Epidermal melanocyte (primary cell): ENCODE results near the gene MLXIPL.
"Not testable (repeated sequence)": the region's sequence is repeated elsewhere in the genome, so short reads cannot be mapped to it uniquely, and the experiment has no call there.

ENCODE experiments used
- DNase-seq: peaks from one replicate; pipeline ENCODE4 v3.0.0; 2011; ENCODE audit warnings: low spot score; ENCODE audit not compliant: insufficient read length

MLXIPL gene

DNA sequence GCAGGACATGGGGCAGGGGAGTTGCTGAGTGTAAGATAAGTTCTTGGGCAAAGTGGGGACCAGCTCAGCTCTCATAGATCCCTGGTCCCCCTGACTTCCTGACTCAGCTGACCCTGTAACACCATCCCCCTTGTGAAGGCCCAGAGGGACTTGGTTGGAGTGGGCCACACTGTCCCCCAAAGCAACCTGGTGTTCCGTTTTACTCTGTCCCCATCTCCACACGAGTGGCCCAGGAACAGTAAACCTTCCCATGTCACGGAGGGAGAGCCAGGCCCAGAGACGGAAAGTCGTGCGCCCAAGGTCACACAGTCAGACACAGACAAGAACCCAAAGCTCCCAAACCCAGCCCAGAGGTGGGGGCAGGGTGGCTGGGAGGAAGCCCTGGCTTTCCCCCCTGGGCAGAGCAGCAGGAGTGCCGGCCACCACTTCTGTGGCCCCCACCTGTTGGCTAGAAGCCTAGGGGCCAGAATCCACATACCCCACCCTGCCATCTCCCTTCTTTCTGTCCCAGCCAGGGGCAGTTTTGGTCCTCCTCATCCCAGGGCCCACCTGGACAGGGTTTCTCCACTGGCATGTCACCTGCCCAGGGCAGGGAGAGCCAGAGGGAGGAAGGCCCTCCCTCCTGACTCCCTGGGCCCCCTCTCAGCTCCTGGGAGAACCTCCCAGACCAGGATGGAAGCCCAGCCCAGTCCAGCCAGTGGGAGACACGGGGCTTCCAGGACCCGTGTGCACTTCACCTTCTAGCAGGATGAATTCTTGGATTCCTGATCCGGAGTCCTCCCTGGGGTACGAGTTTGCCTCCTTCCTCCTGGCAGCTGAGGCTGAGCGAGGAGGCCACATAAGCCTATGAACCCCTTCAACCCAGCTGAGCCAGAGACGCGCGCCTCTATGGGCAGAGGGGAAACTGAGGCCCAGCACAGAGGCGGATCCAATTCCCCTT is 22.7 kb upstream of the MLXIPL start:
- DNase-seq: no peak

DNA sequence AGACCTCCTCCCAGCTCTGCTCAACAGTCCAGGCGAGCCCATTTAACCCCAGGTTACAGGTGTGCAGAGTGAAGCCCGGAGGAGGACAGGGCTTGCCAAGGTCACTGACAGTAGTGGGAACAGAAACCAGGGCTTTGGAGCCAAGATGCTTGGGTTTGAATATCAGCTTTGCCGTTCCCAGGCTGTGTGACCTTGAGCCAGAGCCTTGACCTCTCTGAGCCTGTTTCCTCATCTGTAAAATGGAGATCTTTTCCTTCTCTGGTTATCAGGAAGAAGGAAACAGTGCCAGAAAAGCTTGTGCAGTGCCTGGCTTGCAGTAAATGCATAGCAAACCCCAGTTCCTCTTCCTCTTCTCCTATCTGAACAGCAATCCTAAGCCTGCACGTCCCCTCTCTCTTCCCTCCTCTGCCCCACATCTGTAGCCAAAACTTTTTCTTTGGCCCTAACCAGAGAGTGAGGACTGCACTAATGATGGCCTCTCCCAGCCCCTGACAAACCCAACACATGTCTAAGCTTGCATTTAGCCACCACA is 21.4 kb upstream of the MLXIPL start:
- DNase-seq: no peak

DNA sequence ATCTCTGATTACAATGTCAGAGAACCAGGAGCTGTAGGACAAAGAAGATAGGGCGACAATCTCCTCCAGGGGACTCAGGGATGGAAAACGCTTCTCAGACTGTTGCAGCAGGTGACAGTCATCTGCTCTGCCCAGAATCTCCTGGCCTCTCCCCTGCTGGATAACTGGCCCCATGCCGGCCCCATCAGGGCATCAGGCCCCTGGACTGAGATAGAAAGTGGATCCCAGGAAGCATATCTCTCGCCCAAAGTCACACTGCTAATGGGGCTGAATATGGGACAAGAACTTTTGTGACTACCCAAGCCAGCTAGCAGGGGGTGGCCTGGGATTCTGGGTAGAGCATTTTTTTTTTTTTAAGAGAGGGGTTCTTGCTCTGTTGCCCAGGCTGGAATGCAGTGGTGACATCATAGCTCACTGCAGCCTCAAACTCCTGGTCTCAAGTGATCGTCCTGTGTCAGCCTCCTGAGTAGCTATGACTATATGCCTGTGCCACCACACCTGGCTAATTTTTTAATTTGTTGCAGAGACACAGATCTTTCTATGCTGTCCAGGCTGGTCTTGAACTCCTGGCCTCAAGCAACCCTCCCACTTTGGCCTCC is 20.5 kb upstream of the MLXIPL start:
- no peak for DNase-seq

DNA sequence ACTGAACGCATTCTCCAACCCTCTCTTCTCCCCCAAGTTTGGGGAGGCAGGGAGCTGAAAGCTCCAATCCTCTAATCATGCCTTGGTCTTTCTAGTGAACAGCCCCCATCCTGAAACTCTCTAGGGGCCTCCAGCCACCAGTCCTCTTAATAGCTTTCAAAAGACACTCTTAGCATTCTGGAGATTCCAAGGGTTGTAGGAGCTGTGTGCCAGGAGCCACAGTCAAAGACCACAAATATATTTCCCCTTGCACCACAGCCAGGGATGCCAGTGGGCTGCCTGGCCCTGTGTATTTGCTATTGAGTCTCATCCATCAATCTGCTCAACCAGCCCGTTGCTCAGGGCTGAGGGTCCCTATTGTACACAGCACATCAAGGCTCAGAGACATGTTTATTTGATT is 18.5 kb upstream of the MLXIPL start:
- no peak for DNase-seq

DNA sequence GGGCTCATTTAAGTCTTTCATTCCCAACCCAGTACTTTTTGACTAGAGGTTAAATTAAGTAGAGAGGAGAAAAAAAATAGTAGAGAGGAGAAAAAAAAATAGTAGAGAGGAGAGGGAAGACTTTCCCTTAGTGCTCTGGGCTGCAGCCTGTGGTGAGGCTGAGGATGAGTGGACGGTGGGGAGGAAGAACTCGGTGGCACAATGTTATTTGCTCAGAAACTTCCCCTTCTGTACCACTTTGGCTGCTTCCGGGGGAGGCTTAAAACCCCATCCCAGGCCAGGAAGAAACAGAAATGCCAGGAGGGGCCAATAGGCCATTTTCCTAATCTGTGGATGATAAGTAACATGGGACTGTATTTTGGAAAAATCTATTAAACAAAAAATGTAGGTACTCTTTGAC is 14.6 kb upstream of the MLXIPL start:
- DNase-seq: no peak

- no peak for DNase-seq
Observed at GRCh38 chr7:73635428-73636200, 11.3 kb upstream of the MLXIPL start.

DNA sequence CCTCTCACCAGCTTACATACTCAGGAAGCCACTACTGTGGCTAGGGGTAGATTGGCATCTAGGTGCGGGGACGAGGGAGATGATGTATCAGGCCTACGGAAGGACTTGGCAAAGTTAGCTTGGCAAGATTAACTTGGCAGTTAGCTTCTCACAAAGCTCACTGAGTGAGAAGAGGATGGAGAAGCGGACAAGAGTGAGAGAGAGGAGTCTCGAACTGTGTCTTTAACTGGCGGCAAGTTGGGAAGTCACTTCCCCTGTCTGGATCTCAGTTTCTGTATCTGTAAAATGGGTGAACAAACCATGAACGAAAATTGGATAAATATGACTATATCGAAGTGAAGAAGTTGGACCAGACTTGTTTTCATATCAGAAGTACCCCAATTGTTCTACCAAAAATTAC is 9.5 kb upstream of the MLXIPL start:
- no peak for DNase-seq

GRCh38 chr7:73633323-73633722 is 9.0 kb upstream of the MLXIPL start:
- no peak for DNase-seq

- no peak for DNase-seq
Observed at GRCh38 chr7:73631558-73631957, 7.2 kb upstream of the MLXIPL start.

- no peak for DNase-seq
Observed at GRCh38 chr7:73628504-73628903, 4.2 kb upstream of the MLXIPL start.

- no peak for DNase-seq
Observed at GRCh38 chr7:73626814-73627213, 2.5 kb upstream of the MLXIPL start.

DNA sequence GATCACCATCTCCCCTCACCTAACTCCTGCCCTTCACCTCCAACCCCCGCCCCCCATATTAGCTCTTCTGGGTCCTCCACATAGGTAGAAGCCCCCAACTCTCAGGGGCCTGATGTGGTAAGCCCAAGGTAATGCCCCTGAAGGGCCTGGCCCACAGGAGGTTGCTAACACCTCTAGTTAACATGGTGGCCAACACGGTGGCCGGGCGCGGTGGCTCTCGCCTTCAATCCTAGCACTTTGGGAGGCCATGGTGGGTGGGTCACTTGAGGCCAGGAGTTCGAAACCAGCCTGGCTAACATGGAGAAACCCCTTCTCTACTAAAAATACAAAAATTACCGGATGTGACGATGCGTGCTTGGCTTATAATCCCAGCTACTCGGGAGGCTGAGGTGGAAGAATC is 954 bp upstream of the MLXIPL start:
- no peak for DNase-seq

- no peak for DNase-seq
Observed at GRCh38 chr7:73624669-73625001, 313 bp upstream of the MLXIPL start.

GRCh38 chr7:73622909-73623797 is 1.2 kb downstream of the MLXIPL start:
- no peak for DNase-seq

- no peak for DNase-seq
Observed at GRCh38 chr7:73622527-73622908, 1.8 kb downstream of the MLXIPL start.

DNA sequence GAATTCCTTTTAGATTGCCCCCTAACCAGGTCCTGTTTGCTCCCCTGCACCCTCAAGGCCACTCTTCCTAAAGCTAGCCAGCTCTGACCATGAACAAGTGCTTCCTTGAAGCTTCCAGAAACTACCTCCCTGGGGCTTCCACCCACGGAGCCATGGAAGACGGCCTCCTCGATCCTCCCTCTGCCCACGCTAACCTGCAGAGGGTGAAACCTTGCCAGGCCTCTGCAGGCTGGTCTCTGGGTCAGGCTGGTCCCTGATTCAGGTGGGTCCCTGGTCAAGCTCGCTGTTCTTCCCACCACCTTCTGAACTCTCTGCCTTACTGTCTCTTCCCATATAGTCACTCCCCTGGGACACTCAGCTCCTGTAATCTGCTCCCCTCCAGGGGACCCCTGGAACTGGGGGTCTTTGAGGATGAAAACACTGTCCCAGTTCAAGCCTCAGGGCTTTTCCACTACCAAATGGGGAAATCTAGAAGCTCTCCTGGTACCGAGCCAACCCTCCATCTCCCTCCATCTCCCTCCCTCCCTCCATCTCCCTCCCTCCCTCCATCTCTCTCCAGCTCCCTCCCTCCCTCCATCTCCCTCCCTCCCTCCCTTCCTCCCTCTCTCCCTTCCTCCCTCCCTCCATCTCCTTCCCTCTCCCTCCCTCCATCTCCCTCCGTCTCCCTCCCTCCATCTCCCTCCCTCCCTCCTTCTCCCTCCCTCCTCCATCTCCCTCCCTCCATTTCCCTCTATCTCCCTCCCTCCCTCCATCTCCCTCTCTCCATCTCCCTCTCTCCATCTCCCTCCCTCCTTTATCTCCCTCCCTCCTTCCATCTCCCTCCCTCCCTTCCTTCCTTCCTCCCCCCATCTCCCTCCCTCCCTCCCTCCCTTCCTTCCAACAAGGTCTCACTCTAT is 2.9 kb downstream of the MLXIPL start:
- DNase-seq: no peak

- not testable (repeated sequence) for DNase-seq
Observed at GRCh38 chr7:73619394-73619793, 4.9 kb downstream of the MLXIPL start.

- no peak for DNase-seq
Observed at GRCh38 chr7:73618538-73618937, 5.8 kb downstream of the MLXIPL start.

- DNase-seq: not testable (repeated sequence)
Observed at GRCh38 chr7:73617520-73617919, 6.8 kb downstream of the MLXIPL start.

DNA sequence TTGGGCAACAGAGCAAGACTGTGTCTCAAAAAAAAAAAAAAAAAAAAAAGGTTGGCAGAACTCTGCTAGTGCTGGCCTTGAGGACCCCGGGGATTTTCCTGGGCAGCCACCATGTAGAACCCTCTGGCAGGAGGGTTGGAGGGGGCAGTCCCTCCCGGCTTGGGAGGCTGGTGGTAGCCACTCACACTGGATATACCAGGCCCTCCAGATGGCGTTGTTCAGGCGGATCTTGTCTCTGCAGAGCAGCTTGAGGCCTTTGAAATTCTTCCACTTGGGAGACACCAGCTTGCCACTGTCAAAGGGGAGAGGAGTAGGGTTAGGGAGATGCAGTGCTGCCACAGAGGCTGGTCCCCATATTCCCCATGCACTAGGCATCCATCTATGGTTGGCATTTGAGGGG is 8.4 kb downstream of the MLXIPL start:
- DNase-seq: no peak
